NB4 (cell line): ENCODE results near the gene PCYT1A.
"Not testable (repeated sequence)": the region's sequence is repeated elsewhere in the genome, so short reads cannot be mapped to it uniquely, and the experiment has no call there.

Source experiments
- CTCF ChIP-seq: IDR thresholded peaks from one replicate; pipeline ENCODE4 v1.5.1; 2012; ENCODE audit warnings: low read depth, low read length
- MAX ChIP-seq: IDR thresholded peaks from 2 replicates; pipeline ENCODE4 v1.6.1; 2011; ENCODE audit warnings: low read depth, low read length
- POLR2A ChIP-seq: IDR thresholded peaks from 2 replicates; pipeline ENCODE4 v1.6.1; 2011; ENCODE audit warnings: mild to moderate bottlenecking; ENCODE audit not compliant: insufficient read length; ENCODE audit errors: extremely low read depth

- not testable (repeated sequence) for TF ChIP-seq CTCF, MAX, POLR2A
Observed at GRCh38 chr3:196314086-196314485, 26.6 kb upstream of the PCYT1A start.
